H1 (cell line): ENCODE results near the gene HDAC6. TPM values are rescaled to one million over a fixed set of nuclear protein-coding genes. Genes with fewer than 3 reads are reported as not detected.
A peak's percentile ranks its signal among the peaks of the same experiment; 100 is the strongest.

Experiments used
- CTCF ChIA-PET: fragments of 300-600 bp; sonication (Branson Sonifier 250); formaldehyde crosslinking; loops from one replicate; lab custom pipeline; 2021; ENCODE audit not compliant: partially characterized antibody; lab: Charles Lee
- POLR2A ChIA-PET: fragments of 300-600 bp; sonication (Branson Sonifier 250); formaldehyde crosslinking; loops from one replicate; lab custom pipeline; 2021; ENCODE audit warnings: inconsistent platforms; ENCODE audit not compliant: partially characterized antibody; lab: Charles Lee
- DNase-seq, 2 experiments: peaks; one replicate each; pipeline versions ENCODE4 v3.0.0 to v3.0.0-alpha.2; 2010 to 2022; ENCODE audit warnings: low spot score in 2 of 2, low read depth in 1 of 2, mixed read lengths in 1 of 2
- FAIRE-seq: peaks from 2 replicates; lab custom pipeline; 2011; peaks lifted over from hg19 to GRCh38; lab: Jason Lieb, UNC
- H2AFZ ChIP-seq: 2 replicates; pipeline ENCODE4 v1.8.1; 2012; ENCODE audit warnings: low read length, inconsistent platforms
- H2AK5ac ChIP-seq: 2 replicates; pipeline ENCODE4 v1.6.1; 2013; ENCODE audit warnings: low read depth, low read length
- H2BK120ac ChIP-seq: replicated peaks from 2 replicates; pipeline ENCODE3; 2013; ENCODE audit warnings: low read depth, low read length, inconsistent platforms
- H2BK12ac ChIP-seq: 2 replicates; pipeline ENCODE4 v1.6.1; 2013; ENCODE audit warnings: low read depth, low read length
- H2BK15ac ChIP-seq: 2 replicates; pipeline ENCODE4 v1.6.1; 2013; ENCODE audit warnings: low read length
- H2BK20ac ChIP-seq: 2 replicates; pipeline ENCODE4 v1.6.1; 2013; ENCODE audit warnings: low read length
- H2BK5ac ChIP-seq: 2 replicates; pipeline ENCODE4 v1.6.1; 2013; ENCODE audit warnings: low read depth, low read length
- H3K14ac ChIP-seq: 2 replicates; pipeline ENCODE4 v1.6.1; 2013; ENCODE audit warnings: inconsistent platforms; ENCODE audit not compliant: insufficient read length
- H3K18ac ChIP-seq: 2 replicates; pipeline ENCODE4 v1.6.1; 2013; ENCODE audit warnings: low read length; ENCODE audit errors: extremely low read depth
- H3K23ac ChIP-seq: 2 replicates; pipeline ENCODE4 v1.6.1; 2013; ENCODE audit warnings: inconsistent platforms; ENCODE audit not compliant: insufficient read length
- H3K23me2 ChIP-seq: 2 replicates; pipeline ENCODE4 v1.6.1; 2013; ENCODE audit warnings: low read depth, low read length
- H3K27ac ChIP-seq: 2 replicates; pipeline ENCODE4 v1.6.1; 2011; ENCODE audit warnings: low read depth, low read length, inconsistent platforms
- H3K27me3 ChIP-seq, 4 experiments: replicated peaks in 1 of 4; 1 replicate in 1 of 4; 2 replicates in 3 of 4; pipeline versions ENCODE4 v1.6.1 to v1.8.1; 2011 to 2013; ENCODE audit warnings: low read length in 3 of 4, mild to moderate bottlenecking in 3 of 4, inconsistent platforms in 2 of 4, mixed read lengths in 2 of 4, moderate library complexity in 1 of 4; ENCODE audit not compliant: control insufficient read depth in 3 of 4, insufficient read depth in 3 of 4; ENCODE audit errors: extremely low read depth in 1 of 4
- H3K36me3 ChIP-seq, 4 experiments: 2 replicates each; pipeline versions ENCODE4 v1.6.1 to v1.8.1; 2011 to 2013; ENCODE audit warnings: mild to moderate bottlenecking in 4 of 4, low read length in 3 of 4, moderate library complexity in 2 of 4, control low read depth in 1 of 4, inconsistent platforms in 1 of 4; ENCODE audit not compliant: insufficient read depth in 4 of 4, control insufficient read depth in 2 of 4
- H3K4ac ChIP-seq: replicated peaks from 2 replicates; pipeline ENCODE3; 2013; ENCODE audit warnings: low read length, low read depth, mixed read lengths, inconsistent platforms; ENCODE audit not compliant: insufficient read length
- H3K4me1 ChIP-seq, 4 experiments: replicated peaks in 1 of 4; 1 replicate in 1 of 4; 2 replicates in 3 of 4; pipeline versions ENCODE4 v1.6.1 to v1.8.1; 2011 to 2013; ENCODE audit warnings: low read length in 3 of 4, inconsistent platforms in 2 of 4, mixed read lengths in 1 of 4; ENCODE audit not compliant: insufficient read depth in 4 of 4, control insufficient read depth in 3 of 4
- H3K4me2 ChIP-seq, 2 experiments: 2 replicates each; pipeline versions ENCODE4 v1.6.1 to v1.8.1; 2011 to 2013; ENCODE audit warnings: low read depth in 2 of 2, low read length in 2 of 2, control low read depth in 1 of 2, inconsistent platforms in 1 of 2, mild to moderate bottlenecking in 1 of 2; ENCODE audit not compliant: insufficient read depth in 1 of 2
- H3K4me3 ChIP-seq, 4 experiments: fragments of 200-600, 300-600 bp in 1 of 4; sonication (generic), shearing (Covaris generic), sonication (Bioruptor Twin) in 1 of 4; 2 replicates each; pipeline versions ENCODE4 v1.5.1 to v1.8.1; 2011 to 2016; ENCODE audit warnings: low read length in 4 of 4, low read depth in 3 of 4, control low read depth in 2 of 4, inconsistent platforms in 2 of 4, mild to moderate bottlenecking in 2 of 4, mixed read lengths in 1 of 4, moderate library complexity in 1 of 4; ENCODE audit not compliant: insufficient read depth in 2 of 4; ENCODE audit errors: extremely low read depth in 1 of 4
- H3K56ac ChIP-seq: replicated peaks from 2 replicates; pipeline ENCODE3; 2013; ENCODE audit warnings: low read depth, mild to moderate bottlenecking, mixed read lengths, low read length, inconsistent platforms; ENCODE audit not compliant: insufficient read length
- H3K79me1 ChIP-seq: 2 replicates; pipeline ENCODE4 v1.6.1; 2013; ENCODE audit warnings: low read depth, low read length, control low read depth
- H3K79me2 ChIP-seq, 2 experiments: 2 replicates each; pipeline versions ENCODE4 v1.6.1 to v1.8.1; 2012 to 2013; ENCODE audit warnings: low read length in 2 of 2, mild to moderate bottlenecking in 2 of 2, inconsistent platforms in 1 of 2; ENCODE audit not compliant: insufficient read depth in 2 of 2, control insufficient read depth in 1 of 2
- H3K9ac ChIP-seq, 4 experiments: replicated peaks in 1 of 4; 1 replicate in 1 of 4; 2 replicates in 3 of 4; pipeline versions ENCODE4 v1.6.1 to v1.8.1; 2011 to 2013; ENCODE audit warnings: low read depth in 3 of 4, low read length in 3 of 4, control low read depth in 2 of 4, mild to moderate bottlenecking in 2 of 4, moderate library complexity in 2 of 4, inconsistent platforms in 1 of 4; ENCODE audit errors: extremely low read depth in 1 of 4
- H3K9me3 ChIP-seq, 2 experiments: 2 replicates each; pipeline versions ENCODE4 v1.6.1 to v1.8.1; 2012 to 2013; ENCODE audit warnings: mild to moderate bottlenecking in 2 of 2, moderate library complexity in 2 of 2, control low read depth in 1 of 2, inconsistent platforms in 1 of 2, low read depth in 1 of 2, low read length in 1 of 2, mixed read lengths in 1 of 2; ENCODE audit not compliant: insufficient read depth in 2 of 2
- H4K20me1 ChIP-seq, 2 experiments: replicated peaks in 1 of 2; 2 replicates each; pipeline versions ENCODE3 to v1.8.1; 2011 to 2013; ENCODE audit warnings: inconsistent platforms in 2 of 2, low read length in 2 of 2, mild to moderate bottlenecking in 1 of 2; ENCODE audit not compliant: insufficient read depth in 2 of 2, control insufficient read depth in 1 of 2
- H4K5ac ChIP-seq: 2 replicates; pipeline ENCODE4 v1.6.1; 2013; ENCODE audit warnings: low read length, low read depth, mixed read lengths, inconsistent platforms; ENCODE audit not compliant: insufficient read length
- H4K8ac ChIP-seq: 2 replicates; pipeline ENCODE4 v1.8.0; 2013; ENCODE audit warnings: mild to moderate bottlenecking, moderate library complexity, low read length, inconsistent platforms; ENCODE audit not compliant: insufficient read depth; ENCODE audit errors: extremely low read depth
- H4K91ac ChIP-seq: replicated peaks from 2 replicates; pipeline ENCODE3; 2013; ENCODE audit warnings: low read length, mixed read lengths, inconsistent platforms; ENCODE audit not compliant: insufficient read length
- ASH2L ChIP-seq: fragments of 200-600, 300-600 bp; sonication (generic); IDR thresholded peaks from one replicate; pipeline ENCODE4 v1.7.1; 2017; ENCODE audit warnings: low read length
- CHD1 ChIP-seq: IDR thresholded peaks from 2 replicates; pipeline ENCODE4 v1.6.1; 2012; ENCODE audit warnings: low read depth, low read length, improper control_type of control experiment
- KDM4A ChIP-seq: IDR thresholded peaks from one replicate; pipeline ENCODE4 v1.7.1; 2012; ENCODE audit warnings: low read depth, mild to moderate bottlenecking, moderate library complexity, low read length, inconsistent platforms; ENCODE audit not compliant: severe bottlenecking
- KDM5A ChIP-seq: fragments of 200-600 bp; IDR thresholded peaks from 2 replicates; pipeline ENCODE4 v1.7.1; 2012; ENCODE audit warnings: mild to moderate bottlenecking, low read length, inconsistent platforms, mixed read lengths
- MAX ChIP-seq: IDR thresholded peaks from 2 replicates; pipeline ENCODE4 v1.6.1; 2012; ENCODE audit warnings: inconsistent platforms
- SIX5 ChIP-seq: IDR thresholded peaks from 2 replicates; pipeline ENCODE4 v1.6.1; 2011; ENCODE audit warnings: mild to moderate bottlenecking, low read depth, low read length
- TEAD4 ChIP-seq: IDR thresholded peaks from 2 replicates; pipeline ENCODE4 v1.6.1; 2012; ENCODE audit warnings: low read depth, low read length, inconsistent platforms, mixed read lengths
- WGBS, 2 experiments: shearing (Covaris generic) in 1 of 2; methylation state at CpG; one replicate each; pipeline versions ENCODE4 v1.1.6 to v1.1.7; 2013 to 2015; ENCODE audit warnings: low lambda C conversion rate in 2 of 2, mixed read lengths in 2 of 2, inconsistent platforms in 1 of 2, low coverage in 1 of 2, missing lambda C conversion rate in 1 of 2; ENCODE audit not compliant: insufficient replicate concordance in 2 of 2, insufficient coverage in 1 of 2, insufficient read length in 1 of 2; ENCODE audit errors: extremely low coverage in 1 of 2, missing lambda C conversion rate in 1 of 2; 5-methylcytosine and 5-hydroxymethylcytosine counted together
- polyA plus RNA-seq, 7 experiments: library from polyadenylated mRNA; depleted of rRNA in 3 of 7; stranded (reverse) in 5 of 7; unstranded in 2 of 7; fragments of >200 nt in 5 of 7; fragments of 200-250 nt in 2 of 7; gene quantifications; 1 replicate in 5 of 7; 2 replicates in 1 of 7; 4 replicates in 1 of 7; pipeline versions ENCODE4 v1.2.1 to v1.2.3, GENCODE V29; 2011 to 2013; ENCODE audit warnings: missing spikeins in 2 of 7, mixed read lengths in 2 of 7
- total RNA-seq: library from RNA; stranded (reverse); fragmentation: NEBNext Ultra II Directional; extraction: Animal tissue kit (Norgen Biotek cat#: 25700); gene quantifications from 2 replicates; pipeline ENCODE4 v1.2.1, GENCODE V29; 2021

The HDAC6 gene
- total and polyA plus RNA-seq, 2 of the 8 experiments (the other 6 are each of a cell fraction or from before 2014, with no cell fraction given): 34.0 to 51.8 TPM

DNA sequence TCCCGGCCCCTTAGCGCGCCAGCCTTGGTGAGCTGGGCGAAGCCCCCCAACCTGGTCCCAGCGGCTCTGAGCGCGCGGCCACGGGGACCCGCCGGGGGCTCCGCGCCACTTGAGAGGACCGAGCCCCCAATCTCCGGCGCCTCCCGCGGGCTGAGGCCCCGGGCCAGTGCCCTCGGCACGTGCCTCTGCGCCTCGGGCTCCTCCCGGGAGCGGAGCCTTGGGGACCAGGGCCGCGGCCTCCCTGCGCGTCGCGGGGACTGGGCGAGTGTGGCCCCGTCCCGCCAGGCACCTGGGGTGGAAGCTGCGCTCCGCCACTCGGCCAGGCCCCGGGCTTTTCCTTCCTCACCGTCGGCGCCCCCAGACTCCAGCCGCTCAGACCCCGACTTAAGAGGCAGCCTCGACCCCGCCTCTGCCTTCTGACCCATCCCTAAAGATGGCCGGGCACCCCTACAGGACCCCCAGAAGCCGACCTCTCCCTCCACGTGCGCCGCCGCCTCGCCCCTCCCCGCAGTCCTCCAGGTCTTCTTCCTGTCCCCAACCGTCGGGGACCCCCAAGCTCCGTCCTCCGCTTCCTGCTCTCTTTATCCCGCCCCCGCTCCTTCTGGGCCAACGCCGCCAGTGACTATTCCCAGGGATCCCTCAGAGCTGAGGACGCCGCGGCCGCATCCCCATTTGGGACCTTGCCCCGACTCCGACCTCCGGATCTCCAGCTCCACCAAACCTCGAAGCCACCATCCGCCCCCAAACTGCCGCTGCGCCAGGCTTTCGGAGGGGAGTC lies 25.2 kb downstream of the HDAC6 start:
- Histone ChIP-seq H2BK5ac (no peak overlapping the region), H4K8ac (peak overlapping the region; percentile 85), H3K4ac (no peak overlapping the region), H4K5ac (no peak overlapping the region), H3K23me2 (peaks cover 6% of the 10 kb centered on the region; the same call in 1 of the 2 replicates), H3K27ac (no peak overlapping the region), H4K20me1 (no peaks in the 10 kb centered on the region), H2AK5ac (no peak overlapping the region), H3K4me3 (peak overlapping the region; percentile 14 to 54 (median 18); a peak in 6 of 8 replicates), H3K23ac (no peak overlapping the region), H3K79me1 (no peaks in the 10 kb centered on the region), H2BK120ac (no peak overlapping the region), H2BK15ac (no peak overlapping the region), H3K4me1 (peaks cover 0 to 3% (median 0%) of the 10 kb centered on the region in 4 experiments; a peak in 2 of 7 replicates), H3K36me3 (peaks cover 0 to 13% (median 2%) of the 10 kb centered on the region in 4 experiments; a peak in 3 of 8 replicates), H3K14ac (no peak overlapping the region), H2BK12ac (no peak overlapping the region), H3K79me2 (no peaks in the 10 kb centered on the region), H3K4me2 (peak overlapping the region; percentile 58 to 64), H3K9me3 (no peaks in the 10 kb centered on the region; a peak in 1 of 4 replicates), H2BK20ac (no peak overlapping the region), H3K27me3 (peaks cover 4 to 27% (median 17%) of the 10 kb centered on the region in 4 experiments; a peak in 6 of 7 replicates), H4K91ac (no peak overlapping the region), H3K18ac (no peak overlapping the region; the same call in 1 of the 2 replicates), H3K9ac (no peak overlapping the region), H3K56ac (no peak overlapping the region), H2AFZ (no peak overlapping the region)
- FAIRE-seq (no peak), DNase-seq (peak in 1 of 2 experiments; percentile 58)
- WGBS, 2 experiments: 9% methylated on average over 12 of the region's 73 CpGs; no CpG with 5 or more reads in 1 of the 2 experiments
- ChIA-PET CTCF (interaction anchor here (1.3 kb wide), 1 partner anchor 9 kb away, joined by 4 read pairs; no protein-coding TSS in a partner anchor), POLR2A (interaction anchor here (0.9 to 1.8 kb wide), 7 partner anchors 11 to 111 kb away, joined by 3 to 8 read pairs (median 3); partner anchors contain the start of gene SLC35A2)
- TF ChIP-seq ASH2L (no peak), KDM5A (no peak), TEAD4 (no peak), SIX5 (no peak), MAX (peak; percentile 82), KDM4A (peak; percentile 61), CHD1 (no peak)
